GM12874 (cell line): ENCODE results near the gene ZNF599.

ENCODE experiments used
- TF ChIP-seq, protein P1 (sequence below): IDR thresholded peaks from 2 replicates; pipeline ENCODE4 v1.5.1; 2011; ENCODE audit warnings: low read depth, mild to moderate bottlenecking, control low read depth, low read length, moderate library complexity; ENCODE audit not compliant: insufficient read depth

ZNF599 gene

DNA sequence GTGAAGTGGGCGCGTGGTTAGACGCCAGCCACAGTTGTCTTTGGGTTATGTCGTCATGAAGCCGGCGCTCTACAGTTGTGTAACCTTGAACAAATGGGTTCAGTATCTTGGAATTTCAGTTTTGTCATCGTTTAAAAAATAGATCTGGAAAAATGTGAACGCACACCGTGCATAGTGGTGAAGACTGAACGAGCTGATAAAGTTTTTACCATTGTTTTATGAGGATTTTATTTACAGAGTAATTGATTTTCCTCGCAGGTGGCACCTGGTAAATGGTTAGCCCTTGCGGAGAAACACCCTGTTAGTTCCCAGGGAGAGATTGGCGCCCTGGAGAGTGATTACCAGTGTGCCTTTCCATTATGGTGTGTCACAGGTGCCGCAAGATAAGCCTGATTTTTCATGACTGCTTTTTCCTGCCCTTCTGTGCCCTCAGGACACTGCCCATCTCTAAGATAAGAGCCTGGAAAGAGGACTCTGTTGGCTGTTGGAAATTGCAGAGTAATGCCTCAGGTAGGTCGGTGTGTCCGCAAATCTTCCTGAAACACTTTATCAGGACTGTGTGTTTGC lies 38.4 kb downstream of the ZNF599 start:
- TF ChIP-seq, protein P1, sequence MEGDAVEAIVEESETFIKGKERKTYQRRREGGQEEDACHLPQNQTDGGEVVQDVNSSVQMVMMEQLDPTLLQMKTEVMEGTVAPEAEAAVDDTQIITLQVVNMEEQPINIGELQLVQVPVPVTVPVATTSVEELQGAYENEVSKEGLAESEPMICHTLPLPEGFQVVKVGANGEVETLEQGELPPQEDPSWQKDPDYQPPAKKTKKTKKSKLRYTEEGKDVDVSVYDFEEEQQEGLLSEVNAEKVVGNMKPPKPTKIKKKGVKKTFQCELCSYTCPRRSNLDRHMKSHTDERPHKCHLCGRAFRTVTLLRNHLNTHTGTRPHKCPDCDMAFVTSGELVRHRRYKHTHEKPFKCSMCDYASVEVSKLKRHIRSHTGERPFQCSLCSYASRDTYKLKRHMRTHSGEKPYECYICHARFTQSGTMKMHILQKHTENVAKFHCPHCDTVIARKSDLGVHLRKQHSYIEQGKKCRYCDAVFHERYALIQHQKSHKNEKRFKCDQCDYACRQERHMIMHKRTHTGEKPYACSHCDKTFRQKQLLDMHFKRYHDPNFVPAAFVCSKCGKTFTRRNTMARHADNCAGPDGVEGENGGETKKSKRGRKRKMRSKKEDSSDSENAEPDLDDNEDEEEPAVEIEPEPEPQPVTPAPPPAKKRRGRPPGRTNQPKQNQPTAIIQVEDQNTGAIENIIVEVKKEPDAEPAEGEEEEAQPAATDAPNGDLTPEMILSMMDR, result no peak

DNA sequence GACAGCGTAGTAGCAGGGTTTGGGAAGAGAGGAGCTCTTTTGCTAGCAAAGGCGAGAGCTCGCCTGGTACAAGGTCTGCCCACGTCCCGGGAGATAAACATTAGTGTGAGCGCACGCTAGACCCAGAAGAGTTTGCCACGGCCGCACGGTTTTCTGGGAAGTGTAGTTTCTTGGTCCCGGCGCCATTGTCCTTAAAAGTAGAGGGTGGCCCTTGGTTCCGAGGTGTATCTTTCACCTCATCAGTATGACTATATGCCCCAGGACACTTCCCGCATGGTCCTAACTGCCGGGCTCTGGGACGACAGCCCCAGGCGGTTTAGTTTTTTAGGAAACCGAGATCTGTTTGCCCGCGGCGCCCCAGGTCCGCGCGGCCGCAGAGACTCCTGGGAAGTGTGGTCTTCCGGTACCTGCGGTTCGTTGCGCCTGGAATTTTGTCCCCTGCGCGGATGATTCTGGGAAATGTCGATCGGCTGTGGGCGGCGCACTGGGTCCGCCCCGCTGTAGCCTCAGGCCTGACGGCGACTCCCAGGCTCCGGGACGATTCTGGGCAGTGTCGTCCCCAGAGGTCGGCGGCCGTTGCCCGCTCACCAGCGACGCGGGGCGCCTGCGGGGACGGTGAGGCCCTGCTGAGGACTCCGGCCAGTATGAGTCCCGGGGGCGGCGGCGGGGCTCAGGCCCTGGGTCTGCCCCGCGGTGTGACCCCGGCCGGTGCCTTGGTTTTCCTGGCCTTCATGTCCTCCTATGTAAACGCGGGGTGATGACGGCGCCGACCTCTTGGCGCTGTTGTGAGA lies 39.1 kb downstream of the ZNF599 start, which contains the start of gene ZNF181:
ZNF181 (plus strand) TSS at position 498 of the 791 bp plus-strand sequence. CDS start 795 bp downstream, outside the sequence.
- TF ChIP-seq, protein P1, result no peak

DNA sequence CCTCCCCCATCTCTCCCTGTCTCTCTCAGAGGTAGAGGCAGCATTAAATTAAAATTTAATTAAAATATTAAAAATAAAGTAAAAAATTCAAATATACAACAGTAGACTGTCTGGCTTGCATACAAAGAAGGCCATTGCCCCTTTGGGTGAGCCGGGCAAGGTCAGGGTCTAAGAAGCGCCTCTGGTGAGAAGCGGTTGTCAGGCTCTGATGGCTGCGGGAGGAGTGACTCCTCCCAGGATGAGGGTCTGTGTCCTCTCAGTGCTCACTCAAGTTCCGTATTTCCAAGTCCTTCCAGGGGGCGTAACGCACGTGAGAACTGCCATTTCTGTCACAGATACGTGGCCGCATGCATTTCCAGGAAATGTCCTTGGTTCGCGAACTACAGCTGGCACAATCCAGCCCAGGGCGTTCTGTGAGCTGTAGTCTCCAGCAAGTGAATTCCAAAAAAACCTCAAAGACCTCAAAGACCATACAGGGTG lies 39.7 kb downstream of the ZNF599 start:
- TF ChIP-seq, protein P1, result no peak

DNA sequence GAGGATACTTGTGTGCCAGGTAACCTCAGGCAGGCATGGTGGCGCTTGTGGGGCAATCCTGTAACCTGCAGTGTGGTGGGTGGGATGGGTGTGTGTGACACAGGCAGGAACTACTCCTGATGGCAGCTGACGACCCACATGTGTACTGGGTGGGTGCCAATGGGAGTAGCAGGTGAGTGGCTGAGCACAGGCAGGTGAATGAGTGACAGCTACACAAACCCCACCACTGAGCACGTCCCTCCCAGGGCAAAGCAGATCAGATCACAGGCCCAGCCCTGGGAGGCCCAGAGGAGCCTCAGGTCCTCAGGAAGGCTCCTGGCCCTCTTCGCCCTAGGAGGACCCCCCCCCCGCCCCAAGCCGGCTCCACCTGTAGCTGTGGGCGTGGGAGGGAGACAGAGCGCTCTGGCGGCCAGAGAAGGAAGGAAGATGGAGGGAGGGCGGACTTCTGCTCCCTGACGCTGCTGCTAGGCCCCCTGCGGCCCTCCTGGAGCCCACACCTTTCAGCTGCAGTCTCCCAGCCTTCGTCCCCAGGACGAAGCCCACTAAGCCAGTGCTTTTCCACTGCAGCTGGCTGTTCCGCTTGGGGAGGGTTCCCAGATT lies 40.3 kb downstream of the ZNF599 start:
- TF ChIP-seq, protein P1, result no peak

DNA sequence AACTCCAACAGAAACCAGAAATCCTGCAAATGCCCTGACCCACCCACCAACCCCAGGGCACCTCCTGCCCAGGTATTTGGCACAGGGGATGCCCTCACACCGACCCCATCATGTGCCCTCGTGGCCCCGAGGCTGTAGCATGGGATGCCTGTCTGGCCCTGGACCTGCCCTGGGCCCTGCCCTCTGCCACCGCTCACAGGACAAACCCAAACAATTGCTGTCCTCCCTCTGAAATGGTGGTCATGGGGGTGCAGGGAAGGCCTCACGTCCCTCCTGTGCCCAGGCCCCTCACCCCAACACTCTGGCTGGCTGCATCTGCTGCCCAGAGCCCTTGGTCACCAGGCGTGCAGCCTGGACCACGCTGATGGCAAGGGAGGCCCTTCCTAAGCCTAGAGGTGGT lies 41.1 kb downstream of the ZNF599 start:
- TF ChIP-seq, protein P1, result no peak

DNA sequence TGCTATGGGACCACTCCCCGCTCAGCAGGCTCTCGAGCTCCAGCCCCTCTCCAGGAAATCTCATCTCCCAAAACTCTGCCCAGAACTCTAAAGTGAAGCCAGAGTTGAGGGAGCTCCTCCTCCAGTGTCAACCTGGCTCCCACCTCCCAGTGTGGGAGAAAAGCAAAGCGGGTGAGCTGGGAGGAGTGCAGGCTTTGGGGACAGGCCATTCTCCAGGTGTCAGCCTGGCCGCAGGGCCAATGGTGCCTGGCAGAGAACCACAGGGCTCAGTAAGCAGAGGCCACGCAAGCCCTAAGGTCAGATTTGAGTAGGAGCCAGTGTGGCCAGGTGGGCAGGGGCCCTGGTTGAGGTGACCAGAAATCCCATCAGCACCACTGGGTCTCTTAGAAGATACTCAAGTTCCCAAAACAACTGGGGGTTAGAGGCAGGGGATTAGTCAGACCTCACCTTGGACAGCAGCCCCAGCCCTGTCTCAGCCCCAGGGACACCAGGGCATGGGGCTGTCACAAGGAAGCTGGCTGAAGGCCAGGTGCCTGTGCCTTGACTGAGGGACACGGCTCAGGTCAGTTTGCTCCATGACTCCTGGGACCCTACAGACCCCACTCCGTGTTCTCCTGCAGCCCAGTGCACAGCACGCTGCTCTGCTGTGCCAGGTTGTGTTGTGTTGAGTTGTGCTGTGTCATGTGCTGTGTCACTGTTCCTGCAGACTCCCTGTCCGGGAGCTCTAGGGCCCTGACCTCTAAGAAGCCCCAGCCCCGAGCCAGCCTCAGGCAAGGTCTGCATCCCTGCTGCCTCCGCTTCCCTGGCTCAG lies 41.8 kb downstream of the ZNF599 start:
- TF ChIP-seq, protein P1, result no peak
